CD4-positive, CD25-positive, alpha-beta regulatory T cell (primary cell): ENCODE data around the gene CHN1. TPM values are rescaled to one million over a fixed set of nuclear protein-coding genes. Genes with fewer than 3 reads are reported as not detected.

Experiments used
- ATAC-seq, 2 donors: fragments of 150-1000 bp; cut with Tn5 transposase; one replicate each; pipeline ENCODE4 v1.10.0; 2021; ENCODE audit warnings: low read depth in 2 of 2, moderate number of reproducible peaks in 2 of 2, moderate library complexity in 1 of 2
- DNase-seq, 3 donors: peaks; one replicate each; pipeline versions ENCODE4 v3.0.0 to v3.0.0-alpha.2; 2012 to 2022; ENCODE audit warnings: mixed read lengths in 1 of 3
- H3K27ac ChIP-seq: one replicate; pipeline ENCODE4 v1.7.0; 2013; ENCODE audit warnings: mild to moderate bottlenecking, low read length; ENCODE audit not compliant: insufficient read depth, poor library complexity, severe bottlenecking
- H3K27me3 ChIP-seq: one replicate; pipeline ENCODE4 v1.7.0; 2013; ENCODE audit warnings: low read length; ENCODE audit not compliant: control insufficient read depth, insufficient read depth
- H3K36me3 ChIP-seq: one replicate; pipeline ENCODE4 v1.7.0; 2013; ENCODE audit warnings: mild to moderate bottlenecking, low read length, moderate library complexity; ENCODE audit not compliant: control insufficient read depth, insufficient read depth
- H3K4me1 ChIP-seq: 2 replicates; pipeline ENCODE4 v1.7.0; 2013; ENCODE audit warnings: mild to moderate bottlenecking, low read length; ENCODE audit not compliant: insufficient read depth, control insufficient read depth, poor library complexity, severe bottlenecking
- H3K4me3 ChIP-seq: one replicate; pipeline ENCODE4 v1.7.0; 2013; ENCODE audit warnings: low read depth, mild to moderate bottlenecking, low read length, moderate library complexity
- H3K9me3 ChIP-seq, 2 experiments: 1 replicate in 1 of 2; 2 replicates in 1 of 2; pipeline ENCODE4 v1.7.0; 2013; ENCODE audit warnings: low read length in 2 of 2, mild to moderate bottlenecking in 1 of 2, moderate library complexity in 1 of 2; ENCODE audit not compliant: control insufficient read depth in 2 of 2
- H3K27ac Mint-ChIP-seq, 3 donors: one replicate each; pipeline ENCODE4 v1.8.0; 2020 to 2022; ENCODE audit warnings: mild to moderate bottlenecking in 3 of 3, mixed read lengths in 3 of 3, moderate library complexity in 2 of 3
- H3K27me3 Mint-ChIP-seq: one replicate; pipeline ENCODE4 v1.8.0; 2022; ENCODE audit warnings: mild to moderate bottlenecking, mixed read lengths
- H3K36me3 Mint-ChIP-seq: one replicate; pipeline ENCODE4 v1.8.0; 2020; ENCODE audit warnings: mixed read lengths
- H3K4me1 Mint-ChIP-seq, 4 donors: one replicate each; pipeline ENCODE4 v1.8.0; 2020 to 2022; ENCODE audit warnings: mixed read lengths in 4 of 4, mild to moderate bottlenecking in 1 of 4
- H3K4me3 Mint-ChIP-seq, 4 donors: one replicate each; pipeline ENCODE4 v1.8.0; 2020 to 2022; ENCODE audit warnings: mild to moderate bottlenecking in 4 of 4, mixed read lengths in 4 of 4, moderate library complexity in 3 of 4
- H3K9me3 Mint-ChIP-seq, 7 donors: one replicate each; pipeline ENCODE4 v1.8.0; 2020 to 2022; ENCODE audit warnings: mixed read lengths in 7 of 7, mild to moderate bottlenecking in 3 of 7, moderate library complexity in 2 of 7
- polyA plus RNA-seq, 4 donors: library from polyadenylated mRNA; unstranded; fragments of 300-500 nt; fragmentation: Illumina TruSeq; gene quantifications; one replicate each; pipeline ENCODE4 v1.2.3, GENCODE V29; 2021
- total RNA-seq: library from RNA; stranded (reverse); gene quantifications from one replicate; pipeline ENCODE4 v1.2.3, GENCODE V29; 2022

Gene CHN1
- total and polyA plus RNA-seq, 5 donors from 2014 or later = 6.6 to 17.9 (median 12.0) TPM

DNA sequence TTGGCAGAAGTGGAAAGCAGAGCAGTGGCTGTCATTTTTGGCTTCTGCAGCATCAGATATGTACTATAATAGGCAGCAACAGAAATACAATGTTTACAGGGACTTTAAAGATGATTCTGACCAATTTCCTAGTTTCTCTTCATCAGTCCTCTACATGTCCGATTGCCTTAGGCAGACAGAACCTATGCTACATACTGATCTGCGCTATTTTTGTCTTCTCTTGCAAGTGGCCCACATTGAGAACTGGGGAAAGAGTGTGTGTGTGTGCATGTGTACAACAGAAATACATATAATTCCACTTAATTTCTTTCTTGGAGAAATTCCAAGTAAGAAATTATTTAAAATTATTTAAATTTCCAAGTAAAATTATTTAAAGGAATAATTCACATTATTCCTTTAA lies 163.8 kb downstream of the CHN1 start:
- H3K9me3 Mint-ChIP-seq = no peaks in the 10 kb centered on the region
- Histone ChIP-seq H3K36me3 (no peaks in the 10 kb centered on the region), H3K4me3 (no peak overlapping the region), H3K27ac (peak overlapping the region; percentile 33), H3K27me3 (no peaks in the 10 kb centered on the region), H3K4me1 (no peaks in the 10 kb centered on the region), H3K9me3 (no peaks in the 10 kb centered on the region)
- DNase-seq (no peak), ATAC-seq (no peak)
- H3K27me3 Mint-ChIP-seq = peaks cover 4% of the 10 kb centered on the region
- no peak overlapping the region for H3K27ac Mint-ChIP-seq
- H3K4me3 Mint-ChIP-seq = no peak overlapping the region
- no peaks in the 10 kb centered on the region for H3K36me3 Mint-ChIP-seq
- peaks cover 0 to 6% (median 0%) of the 10 kb centered on the region in 4 donors for H3K4me1 Mint-ChIP-seq

GRCh38 chr2:174840436-174840835 lies 164.7 kb downstream of the CHN1 start:
- Mint-ChIP-seq H3K4me3 (no peak overlapping the region), H3K9me3 (peaks cover 0 to under 1% (median 0%) of the 10 kb centered on the region in 7 donors), H3K4me1 (peaks cover 0 to 6% (median 1%) of the 10 kb centered on the region in 4 donors), H3K27me3 (no peaks in the 10 kb centered on the region), H3K36me3 (no peaks in the 10 kb centered on the region), H3K27ac (peak overlapping the region in 1 of 3 donors; percentile 6)
- Histone ChIP-seq H3K36me3 (no peaks in the 10 kb centered on the region), H3K27ac (no peak overlapping the region), H3K4me3 (no peak overlapping the region), H3K9me3 (no peaks in the 10 kb centered on the region), H3K4me1 (no peaks in the 10 kb centered on the region), H3K27me3 (no peaks in the 10 kb centered on the region)
- ATAC-seq (no peak), DNase-seq (no peak)

GRCh38 chr2:174839662-174840061 lies 165.5 kb downstream of the CHN1 start:
- Histone ChIP-seq H3K27ac (no peak overlapping the region), H3K36me3 (no peaks in the 10 kb centered on the region), H3K4me3 (no peak overlapping the region), H3K9me3 (no peaks in the 10 kb centered on the region), H3K27me3 (no peaks in the 10 kb centered on the region), H3K4me1 (no peaks in the 10 kb centered on the region)
- Mint-ChIP-seq H3K36me3 (no peaks in the 10 kb centered on the region), H3K9me3 (peaks cover 0 to 2% (median 0%) of the 10 kb centered on the region in 7 donors), H3K27me3 (no peaks in the 10 kb centered on the region), H3K4me3 (no peak overlapping the region), H3K4me1 (peaks cover 0 to 6% (median 3%) of the 10 kb centered on the region in 4 donors), H3K27ac (no peak overlapping the region)
- ATAC-seq = no peak
- DNase-seq = no peak

- Mint-ChIP-seq H3K4me3 (no peak overlapping the region), H3K4me1 (peaks cover 0 to 14% (median 3%) of the 10 kb centered on the region in 4 donors), H3K9me3 (peaks cover 0 to 6% (median 0%) of the 10 kb centered on the region in 7 donors), H3K27ac (no peak overlapping the region), H3K36me3 (no peaks in the 10 kb centered on the region), H3K27me3 (peaks cover 6% of the 10 kb centered on the region)
- Histone ChIP-seq H3K36me3 (no peaks in the 10 kb centered on the region), H3K27me3 (no peaks in the 10 kb centered on the region), H3K27ac (no peak overlapping the region), H3K4me1 (no peaks in the 10 kb centered on the region), H3K4me3 (no peak overlapping the region), H3K9me3 (no peaks in the 10 kb centered on the region)
- DNase-seq = no peak
- ATAC-seq = no peak
Measured at GRCh38 chr2:174836995-174837390, 168.2 kb downstream of the CHN1 start.

DNA sequence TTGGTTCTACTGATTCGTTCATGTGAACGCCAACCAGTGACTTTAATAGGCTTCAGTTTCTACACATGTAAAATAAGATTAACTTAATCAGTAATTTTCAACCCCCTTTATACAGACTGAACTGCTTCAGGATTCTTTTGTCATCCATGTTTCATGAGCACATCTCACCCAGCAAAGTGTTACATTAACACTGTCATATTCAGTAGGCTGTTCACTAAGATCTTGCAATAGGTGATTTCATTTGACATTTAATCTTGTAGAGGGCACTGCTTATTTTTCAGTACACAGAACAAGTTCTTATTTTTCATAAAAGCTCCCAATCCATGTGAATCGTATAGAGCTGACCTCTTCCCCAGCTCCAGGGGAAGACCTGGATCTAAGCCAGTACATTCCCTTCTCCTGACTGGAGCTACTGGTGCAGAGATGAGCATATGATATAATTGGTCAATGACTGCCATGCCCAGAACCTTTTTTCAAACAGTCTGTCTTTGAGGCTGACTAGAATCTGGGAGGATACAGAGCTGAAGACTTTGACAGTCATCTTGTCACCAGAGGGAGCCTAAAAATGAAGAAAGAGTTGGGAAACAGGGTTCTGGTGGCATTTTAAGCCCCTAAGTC lies 168.7 kb downstream of the CHN1 start:
- H3K27ac Mint-ChIP-seq = no peak overlapping the region
- H3K9me3 Mint-ChIP-seq = peaks cover 0 to 6% (median 0%) of the 10 kb centered on the region in 7 donors
- H3K4me3 Mint-ChIP-seq = no peak overlapping the region
- Histone ChIP-seq H3K4me3 (no peak overlapping the region), H3K27me3 (no peaks in the 10 kb centered on the region), H3K4me1 (no peaks in the 10 kb centered on the region), H3K27ac (no peak overlapping the region), H3K9me3 (no peaks in the 10 kb centered on the region), H3K36me3 (no peaks in the 10 kb centered on the region)
- no peak for DNase-seq
- H3K36me3 Mint-ChIP-seq = no peaks in the 10 kb centered on the region
- peaks cover 6% of the 10 kb centered on the region for H3K27me3 Mint-ChIP-seq
- H3K4me1 Mint-ChIP-seq = peaks cover 0 to 14% (median 3%) of the 10 kb centered on the region in 4 donors
- ATAC-seq = no peak

DNA sequence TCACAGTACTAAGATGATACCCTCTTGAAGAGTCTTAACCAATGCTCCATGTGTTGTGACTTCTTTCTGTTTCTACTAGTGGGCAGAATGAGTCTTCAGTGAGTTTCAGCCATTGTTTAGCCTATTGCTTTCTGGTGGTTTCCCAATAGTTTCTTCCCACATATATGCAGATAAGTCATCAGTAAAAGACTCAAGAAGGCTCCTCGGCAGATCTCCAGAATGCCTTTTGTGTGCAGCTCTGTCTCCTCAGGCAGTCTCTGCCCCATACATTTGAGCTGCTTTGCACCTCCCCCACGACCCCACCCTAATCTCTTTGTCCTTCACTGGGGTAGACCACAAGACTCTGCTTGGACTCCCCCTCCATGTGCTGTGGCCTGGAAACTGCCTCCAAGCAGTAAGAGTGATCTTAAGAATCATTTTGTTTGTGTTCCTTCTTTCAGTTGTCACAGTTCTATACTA lies 169.4 kb downstream of the CHN1 start:
- H3K4me1 Mint-ChIP-seq = peaks cover 0 to 14% (median 3%) of the 10 kb centered on the region in 4 donors
- Histone ChIP-seq H3K36me3 (no peaks in the 10 kb centered on the region), H3K4me3 (no peak overlapping the region), H3K9me3 (no peaks in the 10 kb centered on the region), H3K4me1 (no peaks in the 10 kb centered on the region), H3K27ac (no peak overlapping the region), H3K27me3 (no peaks in the 10 kb centered on the region)
- peaks cover 0 to 6% (median 0%) of the 10 kb centered on the region in 7 donors for H3K9me3 Mint-ChIP-seq
- no peak for ATAC-seq
- DNase-seq = no peak
- H3K4me3 Mint-ChIP-seq = peak overlapping the region in 1 of 4 donors; percentile 15
- H3K36me3 Mint-ChIP-seq = no peaks in the 10 kb centered on the region
- peak overlapping the region in 1 of 3 donors; percentile 42 for H3K27ac Mint-ChIP-seq
- H3K27me3 Mint-ChIP-seq = peaks cover 6% of the 10 kb centered on the region

DNA sequence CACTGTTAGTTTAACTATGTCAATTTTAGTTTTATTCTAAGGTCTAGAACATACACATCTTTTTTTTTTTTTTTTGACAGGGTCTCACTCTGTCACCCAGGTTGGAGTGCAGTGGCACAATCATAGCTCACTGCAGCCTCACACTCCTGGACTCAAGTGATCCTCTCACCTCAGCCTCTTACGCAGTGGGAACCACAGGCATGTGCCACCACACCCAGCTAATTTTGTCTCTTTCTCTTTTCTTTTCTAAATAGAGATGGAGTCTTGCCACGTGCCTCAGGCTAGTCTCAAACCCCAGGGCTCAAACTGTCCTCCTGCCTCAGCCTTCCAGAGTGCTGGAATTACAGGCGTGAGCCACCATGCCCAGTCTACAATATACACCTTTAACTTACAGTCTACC lies 171.4 kb downstream of the CHN1 start:
- Histone ChIP-seq H3K4me3 (no peak overlapping the region), H3K4me1 (no peaks in the 10 kb centered on the region), H3K9me3 (no peaks in the 10 kb centered on the region), H3K27me3 (no peaks in the 10 kb centered on the region), H3K36me3 (no peaks in the 10 kb centered on the region), H3K27ac (no peak overlapping the region)
- peaks cover 0 to 6% (median 0%) of the 10 kb centered on the region in 7 donors for H3K9me3 Mint-ChIP-seq
- H3K27ac Mint-ChIP-seq = peak overlapping the region in 1 of 3 donors; percentile 50
- peak overlapping the region in 2 of 4 donors; percentile 1 to 13 for H3K4me3 Mint-ChIP-seq
- ATAC-seq (no peak), DNase-seq (no peak)
- peaks cover 6% of the 10 kb centered on the region for H3K27me3 Mint-ChIP-seq
- H3K36me3 Mint-ChIP-seq = no peaks in the 10 kb centered on the region
- peaks cover 0 to 14% (median 3%) of the 10 kb centered on the region in 4 donors for H3K4me1 Mint-ChIP-seq

DNA sequence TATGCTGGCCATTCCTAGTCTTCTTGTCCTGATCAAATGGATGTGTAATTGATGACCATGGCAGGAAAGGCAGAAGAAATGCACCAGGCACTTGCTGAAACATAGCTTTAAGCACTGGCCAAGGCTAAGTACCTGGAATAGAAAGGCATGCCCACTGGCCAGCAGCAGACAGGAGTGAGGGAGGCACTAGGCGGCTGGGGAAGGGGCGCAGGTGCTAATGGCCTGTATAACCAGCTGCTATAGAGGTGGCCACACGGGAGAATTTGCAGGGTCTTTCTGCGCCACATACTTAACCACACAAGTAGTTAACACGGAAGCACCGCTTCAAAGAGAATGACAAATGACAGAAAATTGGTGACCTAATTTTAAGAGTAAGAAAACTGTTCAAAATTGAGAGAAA lies 174.6 kb downstream of the CHN1 start:
- Histone ChIP-seq H3K27ac (no peak overlapping the region), H3K4me3 (no peak overlapping the region), H3K4me1 (no peaks in the 10 kb centered on the region), H3K27me3 (no peaks in the 10 kb centered on the region), H3K9me3 (no peaks in the 10 kb centered on the region), H3K36me3 (no peaks in the 10 kb centered on the region)
- Mint-ChIP-seq H3K27me3 (peaks cover 14% of the 10 kb centered on the region), H3K9me3 (peaks cover 0 to 6% (median 0%) of the 10 kb centered on the region in 7 donors), H3K36me3 (no peaks in the 10 kb centered on the region), H3K4me3 (no peak overlapping the region), H3K27ac (no peak overlapping the region), H3K4me1 (peaks cover 0 to 14% (median 2%) of the 10 kb centered on the region in 4 donors)
- ATAC-seq = no peak
- no peak for DNase-seq
